Keratinocyte (primary cell): ENCODE data around the gene FAM234A. TPM values are rescaled to one million over a fixed set of nuclear protein-coding genes. Genes with fewer than 3 reads are reported as not detected.
A peak's percentile ranks its signal among the peaks of the same experiment; 100 is the strongest.
"Not testable (repeated sequence)": the region's sequence is repeated elsewhere in the genome, so short reads cannot be mapped to it uniquely, and the experiment has no call there.

ENCODE experiments used
- DNase-seq: peaks from one replicate; pipeline ENCODE4 v3.0.0-alpha.2; 2011; ENCODE audit warnings: low read depth, missing footprints, low spot score
- FAIRE-seq: peaks from 2 replicates; lab custom pipeline; 2011; peaks lifted over from hg19 to GRCh38; lab: Jason Lieb, UNC
- H2AFZ ChIP-seq: 2 replicates; pipeline ENCODE4 v1.6.0; 2012; ENCODE audit warnings: low read length, control low read depth, inconsistent platforms; ENCODE audit not compliant: control insufficient read depth
- H3K27ac ChIP-seq: 2 replicates; pipeline ENCODE4 v1.5.1; 2011; ENCODE audit warnings: low read length; ENCODE audit not compliant: control insufficient read depth, insufficient read depth
- H3K27me3 ChIP-seq: 3 replicates; pipeline ENCODE4 v1.6.0; 2011; ENCODE audit warnings: low read length; ENCODE audit not compliant: control insufficient read depth, insufficient read depth; ENCODE audit errors: extremely low read depth
- H3K36me3 ChIP-seq, 2 experiments: 2 replicates in 1 of 2; 3 replicates in 1 of 2; pipeline ENCODE4 v1.5.1; 2011; ENCODE audit warnings: low read length in 2 of 2, mild to moderate bottlenecking in 1 of 2; ENCODE audit not compliant: control insufficient read depth in 2 of 2, insufficient read depth in 2 of 2; ENCODE audit errors: extremely low read depth in 1 of 2
- H3K4me1 ChIP-seq: 3 replicates; pipeline ENCODE4 v1.5.1; 2011; ENCODE audit warnings: low read length; ENCODE audit not compliant: control insufficient read depth, insufficient read depth; ENCODE audit errors: extremely low read depth
- H3K4me2 ChIP-seq: 3 replicates; pipeline ENCODE4 v1.6.0; 2011; ENCODE audit warnings: low read depth, low read length; ENCODE audit not compliant: control insufficient read depth, insufficient read depth; ENCODE audit errors: extremely low read depth
- H3K4me3 ChIP-seq, 3 experiments: fragments of 200-600 bp in 1 of 3; sonication (generic) in 1 of 3; 2 replicates in 2 of 3; 3 replicates in 1 of 3; pipeline ENCODE4 v1.5.1; 2011 to 2016; ENCODE audit warnings: low read length in 3 of 3, mild to moderate bottlenecking in 3 of 3, control low read depth in 2 of 3, inconsistent platforms in 1 of 3, low read depth in 1 of 3, mixed read lengths in 1 of 3, mixed run types in 1 of 3, moderate library complexity in 1 of 3; ENCODE audit not compliant: control insufficient read depth in 2 of 3, insufficient read depth in 2 of 3; ENCODE audit errors: extremely low read depth in 1 of 3
- H3K79me2 ChIP-seq: 2 replicates; pipeline ENCODE4 v1.6.0; 2012; ENCODE audit warnings: low read length; ENCODE audit not compliant: control insufficient read depth, insufficient read depth
- H3K9ac ChIP-seq: 3 replicates; pipeline ENCODE4 v1.6.0; 2011; ENCODE audit warnings: low read length; ENCODE audit not compliant: control insufficient read depth, insufficient read depth; ENCODE audit errors: extremely low read depth
- H3K9me1 ChIP-seq: 3 replicates; pipeline ENCODE4 v1.6.0; 2011; ENCODE audit warnings: low read length; ENCODE audit not compliant: control insufficient read depth, insufficient read depth; ENCODE audit errors: extremely low read depth
- H3K9me3 ChIP-seq: 2 replicates; pipeline ENCODE4 v1.5.1; 2012; ENCODE audit warnings: low read depth, low read length; ENCODE audit not compliant: control insufficient read depth
- H4K20me1 ChIP-seq: 3 replicates; pipeline ENCODE4 v1.6.0; 2011; ENCODE audit warnings: low read length; ENCODE audit not compliant: control insufficient read depth, insufficient read depth; ENCODE audit errors: extremely low read depth
- EZH2 ChIP-seq: IDR thresholded peaks from one replicate; pipeline ENCODE4 v1.6.1; 2012; ENCODE audit warnings: inconsistent platforms, mild to moderate bottlenecking, low read length, moderate library complexity
- dilution Hi-C: fragments of 300-500 bp; cut with MboI; formaldehyde crosslinking; loops from one replicate; pipeline ENCODE4 v1.7.0; 2020; ENCODE audit warnings: low sequenced_read_pairs; ENCODE audit not compliant: extremely low pct_ligation_motif_present
- polyA plus RNA-seq, 5 experiments: library from polyadenylated mRNA; depleted of rRNA in 3 of 5; stranded (reverse) in 3 of 5; stranded (forward) in 1 of 5; unstranded in 1 of 5; fragments of >200 nt; gene quantifications; 1 replicate in 1 of 5; 2 replicates in 3 of 5; 3 replicates in 1 of 5; pipeline versions ENCODE4 v1.2.1 to v1.2.3, GENCODE V29; 2011 to 2012; ENCODE audit warnings: missing spikeins in 2 of 5, low read depth in 1 of 5, low replicate concordance in 1 of 5
- TF ChIP-seq, protein P1 (sequence below), 3 experiments: IDR thresholded peaks in 1 of 3; conservative IDR thresholded peaks in 1 of 3; optimal IDR thresholded peaks in 1 of 3; 2 replicates in 2 of 3; 3 replicates in 1 of 3; pipeline versions ENCODE3 to v1.5.1; 2011; ENCODE audit warnings: low read length in 3 of 3, mild to moderate bottlenecking in 3 of 3, moderate library complexity in 2 of 3, control low read depth in 1 of 3, inconsistent platforms in 1 of 3; ENCODE audit not compliant: insufficient read depth in 2 of 3; ENCODE audit errors: extremely low read depth in 1 of 3

The FAM234A gene
- polyA plus RNA-seq, 1 donor (not counting 4 experiments of a cell fraction or from before 2014, with no cell fraction given), result 18.3 TPM

DNA sequence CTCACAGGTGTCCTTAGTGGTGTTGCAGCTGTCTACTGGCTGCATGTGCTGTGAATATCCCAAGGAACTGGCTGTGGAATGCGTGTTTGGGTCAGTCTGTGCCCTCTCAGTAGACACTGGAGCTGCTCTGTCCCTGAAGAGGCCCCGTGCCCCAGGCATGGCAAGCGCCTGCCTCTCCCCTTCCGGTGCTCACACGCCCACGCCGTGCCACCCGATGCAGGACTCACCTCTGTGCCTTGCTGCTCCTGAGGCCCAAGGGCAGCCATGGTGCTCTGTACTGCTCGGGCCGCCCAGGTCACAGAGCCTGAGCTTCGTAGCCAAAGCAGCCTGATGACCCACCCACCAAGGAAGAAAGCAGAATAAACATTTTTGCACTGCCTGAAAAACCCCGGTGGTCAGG is 31.1 kb downstream of the FAM234A start:
- Histone ChIP-seq H3K9ac (no peak overlapping the region), H3K79me2 (no peaks in the 10 kb centered on the region), H3K27me3 (peaks cover 15% of the 10 kb centered on the region), H3K4me2 (no peak overlapping the region), H3K27ac (no peak overlapping the region), H4K20me1 (no peaks in the 10 kb centered on the region), H3K9me3 (no peaks in the 10 kb centered on the region), H3K4me3 (no peak overlapping the region), H3K4me1 (peaks cover 15% of the 10 kb centered on the region), H2AFZ (no peak overlapping the region), H3K36me3 (peaks cover 0 to 13% of the 10 kb centered on the region in 2 experiments), H3K9me1 (no peaks in the 10 kb centered on the region)
- TF ChIP-seq EZH2, result no peak
- TF ChIP-seq, protein P1, sequence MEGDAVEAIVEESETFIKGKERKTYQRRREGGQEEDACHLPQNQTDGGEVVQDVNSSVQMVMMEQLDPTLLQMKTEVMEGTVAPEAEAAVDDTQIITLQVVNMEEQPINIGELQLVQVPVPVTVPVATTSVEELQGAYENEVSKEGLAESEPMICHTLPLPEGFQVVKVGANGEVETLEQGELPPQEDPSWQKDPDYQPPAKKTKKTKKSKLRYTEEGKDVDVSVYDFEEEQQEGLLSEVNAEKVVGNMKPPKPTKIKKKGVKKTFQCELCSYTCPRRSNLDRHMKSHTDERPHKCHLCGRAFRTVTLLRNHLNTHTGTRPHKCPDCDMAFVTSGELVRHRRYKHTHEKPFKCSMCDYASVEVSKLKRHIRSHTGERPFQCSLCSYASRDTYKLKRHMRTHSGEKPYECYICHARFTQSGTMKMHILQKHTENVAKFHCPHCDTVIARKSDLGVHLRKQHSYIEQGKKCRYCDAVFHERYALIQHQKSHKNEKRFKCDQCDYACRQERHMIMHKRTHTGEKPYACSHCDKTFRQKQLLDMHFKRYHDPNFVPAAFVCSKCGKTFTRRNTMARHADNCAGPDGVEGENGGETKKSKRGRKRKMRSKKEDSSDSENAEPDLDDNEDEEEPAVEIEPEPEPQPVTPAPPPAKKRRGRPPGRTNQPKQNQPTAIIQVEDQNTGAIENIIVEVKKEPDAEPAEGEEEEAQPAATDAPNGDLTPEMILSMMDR (optimal IDR thresholded peaks at IDR 0.05 in 1 of 3, IDR thresholded peaks at IDR 0.05 in 1 of 3, conservative IDR thresholded peaks at IDR 0.05 in 1 of 3; ENCODE audit: extremely low read depth in 1 of 3, insufficient read depth in 2 of 3, low read length in 3 of 3), result no peak
- dilution Hi-C loops, result no loop called here
- DNase-seq (no peak), FAIRE-seq (no peak)

GRCh38 chr16:266258-267164 is 31.9 kb downstream of the FAM234A start:
- dilution Hi-C loops, result no loop called here

GRCh38 chr16:267562-267961 is 32.9 kb downstream of the FAM234A start:
- H3K27ac ChIP-seq, H3K36me3 ChIP-seq, H3K4me3 ChIP-seq, H2AFZ ChIP-seq, H4K20me1 ChIP-seq, H3K79me2 ChIP-seq, DNase-seq, dilution Hi-C loops, H3K9ac ChIP-seq, H3K9me3 ChIP-seq, H3K9me1 ChIP-seq, H3K4me2 ChIP-seq: not testable (repeated sequence)
- peaks cover 15% of the 10 kb centered on the region for H3K4me1 ChIP-seq
- H3K27me3 ChIP-seq, result peaks cover 15% of the 10 kb centered on the region
- peak; percentile 86 for FAIRE-seq

More at GRCh38 chr16:266258-267164, 31.9 kb downstream of the FAM234A start:
- Histone ChIP-seq H3K4me2 (no peak overlapping the region), H3K27ac (no peak overlapping the region), H4K20me1 (no peaks in the 10 kb centered on the region), H3K9me3 (no peaks in the 10 kb centered on the region), H3K9ac (no peak overlapping the region), H2AFZ (no peak overlapping the region), H3K27me3 (peaks cover 15% of the 10 kb centered on the region), H3K36me3 (peaks cover 0 to 8% of the 10 kb centered on the region in 2 experiments), H3K4me3 (no peak overlapping the region), H3K4me1 (peaks cover 15% of the 10 kb centered on the region), H3K9me1 (no peaks in the 10 kb centered on the region), H3K79me2 (no peaks in the 10 kb centered on the region)
- FAIRE-seq (no peak), DNase-seq (no peak)
- TF ChIP-seq, protein P1 (optimal IDR thresholded peaks at IDR 0.05 in 1 of 3, IDR thresholded peaks at IDR 0.05 in 1 of 3, conservative IDR thresholded peaks at IDR 0.05 in 1 of 3; ENCODE audit: extremely low read depth in 1 of 3, insufficient read depth in 2 of 3, low read length in 3 of 3), result no peak
- no peak for TF ChIP-seq EZH2
